Measurements from ENCODE around the gene WDR1. TPM values are rescaled to one million over a fixed set of nuclear protein-coding genes. Genes with fewer than 3 reads are reported as not detected.
A peak's percentile ranks its signal among the peaks of the same experiment; 100 is the strongest.
"Not testable (repeated sequence)": the region's sequence is repeated elsewhere in the genome, so short reads cannot be mapped to it uniquely, and the experiment has no call there.

Gene WDR1
- total RNA-seq, 3 donors from 2014 or later (not counting 1 experiment from before 2014, with no cell fraction given), result 411 to 477 (median 468) TPM

DNA sequence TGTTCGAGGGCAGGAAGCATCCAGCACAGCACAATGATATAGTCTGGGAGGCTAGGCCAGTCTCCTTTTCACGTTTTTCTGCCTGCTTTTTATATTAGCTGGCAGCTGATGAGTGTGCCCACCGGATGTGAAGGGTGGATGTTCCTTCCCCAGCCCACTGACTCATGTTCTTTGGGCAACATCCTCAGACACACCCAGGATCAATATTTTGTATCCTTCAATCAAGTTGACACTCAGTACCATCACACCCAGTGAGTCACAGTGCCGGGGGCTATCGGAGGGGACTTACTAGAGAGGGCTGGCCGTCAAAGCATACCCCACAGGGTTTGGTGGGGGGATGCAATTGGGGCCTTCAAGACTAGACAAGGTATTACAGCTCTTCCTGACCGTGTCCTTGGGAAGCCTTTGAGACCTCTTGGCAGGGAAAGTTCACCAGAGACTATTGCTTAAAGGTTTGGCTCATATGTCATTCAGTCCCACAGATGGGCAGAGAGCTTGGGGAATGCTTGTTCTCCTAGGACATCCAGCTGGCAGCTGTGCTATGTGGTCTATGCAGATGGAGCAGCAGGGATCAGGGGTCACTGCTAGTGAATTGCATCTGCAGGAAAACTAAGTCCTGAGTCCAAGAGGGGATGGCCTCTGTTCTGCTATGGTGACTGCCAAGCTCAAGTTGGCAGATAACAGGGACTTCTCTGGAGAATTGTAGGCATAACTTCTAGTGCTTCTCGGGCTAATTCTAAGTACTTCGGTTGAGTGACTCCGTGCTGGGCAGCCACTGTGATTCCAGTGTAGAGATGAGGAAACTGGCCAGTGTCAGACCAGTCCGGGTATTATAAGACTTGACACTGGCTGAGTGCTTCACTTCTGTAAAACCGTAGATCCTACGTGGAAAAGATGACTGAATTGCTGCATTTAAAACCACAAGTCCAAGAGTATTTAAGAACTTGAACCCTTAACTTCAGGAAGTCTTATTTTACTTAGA lies 12.9 kb upstream of the WDR1 start:
- DNase-seq, result no peak
- 87% methylated on average over 11 of the region's 13 CpGs for WGBS (ENCODE audit: insufficient coverage)
- Histone ChIP-seq H3K4me1 (ENCODE audit: control insufficient read depth, insufficient read depth, low read length) (peaks cover 5% of the 10 kb centered on the region), H3K4me3 (ENCODE audit: low read length) (no peak overlapping the region), H3K9me3 (ENCODE audit: control insufficient read depth, insufficient read depth, low read length) (no peaks in the 10 kb centered on the region), H3K27ac (ENCODE audit: low read length) (no peak overlapping the region), H3K36me3 (ENCODE audit: control insufficient read depth, insufficient read depth, low read length) (no peaks in the 10 kb centered on the region), H3K27me3 (ENCODE audit: control insufficient read depth, insufficient read depth, low read length) (no peaks in the 10 kb centered on the region)
- no peak overlapping the region for H3K27ac Mint-ChIP-seq
- peaks cover 0 to 3% of the 10 kb centered on the region in 2 donors for H3K4me1 Mint-ChIP-seq
- intact Hi-C loops (cut with micrococcal nuclease), result no loop called here
- no peak for TF ChIP-seq CTCF (IDR thresholded peaks at IDR 0.05)
- H3K9me3 Mint-ChIP-seq, result no peaks in the 10 kb centered on the region
- ATAC-seq, result no peak
- H3K27me3 Mint-ChIP-seq (ENCODE audit: low read depth in 2 of 2), result peaks cover 0 to 3% of the 10 kb centered on the region in 2 donors
- H3K4me3 Mint-ChIP-seq, result no peak overlapping the region
- no peaks in the 10 kb centered on the region for H3K36me3 Mint-ChIP-seq

DNA sequence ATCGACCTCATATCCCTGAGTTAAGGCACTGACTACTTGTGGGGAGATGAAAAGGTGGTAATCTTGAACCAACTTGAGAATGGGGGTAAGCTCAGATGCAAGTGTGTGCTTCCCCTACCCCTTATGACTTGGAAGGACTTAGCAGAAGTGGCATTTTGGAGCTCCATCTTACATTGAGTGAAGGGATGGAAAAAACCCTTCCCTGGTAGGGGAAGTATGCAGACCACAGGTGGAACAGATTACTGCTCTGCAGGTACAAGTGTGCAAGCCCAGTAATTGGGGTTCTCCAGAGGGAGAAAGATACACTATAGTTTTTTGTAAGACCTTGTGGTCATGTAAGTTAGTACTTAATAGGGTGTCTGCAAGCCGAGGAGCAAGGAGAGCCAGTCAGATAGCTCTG lies 12.2 kb upstream of the WDR1 start:
- H3K36me3 ChIP-seq (ENCODE audit: control insufficient read depth, insufficient read depth, low read length), result no peaks in the 10 kb centered on the region
- Mint-ChIP-seq H3K9me3 (no peaks in the 10 kb centered on the region), H3K36me3 (no peaks in the 10 kb centered on the region), H3K4me1 (peaks cover 6 to 11% of the 10 kb centered on the region in 2 donors), H3K27me3 (ENCODE audit: low read depth in 2 of 2) (peaks cover 0 to 3% of the 10 kb centered on the region in 2 donors), H3K27ac (no peak overlapping the region), H3K4me3 (no peak overlapping the region)
- 91% methylated on average over 2 of the region's 2 CpGs for WGBS (ENCODE audit: insufficient coverage)
- no peak overlapping the region for H3K27ac ChIP-seq (ENCODE audit: low read length)
- TF ChIP-seq CTCF (IDR thresholded peaks at IDR 0.05), result no peak
- DNase-seq (no peak), ATAC-seq (no peak)
- intact Hi-C loops (cut with micrococcal nuclease), result no loop called here
- peaks cover 12% of the 10 kb centered on the region for H3K4me1 ChIP-seq (ENCODE audit: control insufficient read depth, insufficient read depth, low read length)
- no peak overlapping the region for H3K4me3 ChIP-seq (ENCODE audit: low read length)
- H3K9me3 ChIP-seq (ENCODE audit: control insufficient read depth, insufficient read depth, low read length), result no peaks in the 10 kb centered on the region
- no peaks in the 10 kb centered on the region for H3K27me3 ChIP-seq (ENCODE audit: control insufficient read depth, insufficient read depth, low read length)

DNA sequence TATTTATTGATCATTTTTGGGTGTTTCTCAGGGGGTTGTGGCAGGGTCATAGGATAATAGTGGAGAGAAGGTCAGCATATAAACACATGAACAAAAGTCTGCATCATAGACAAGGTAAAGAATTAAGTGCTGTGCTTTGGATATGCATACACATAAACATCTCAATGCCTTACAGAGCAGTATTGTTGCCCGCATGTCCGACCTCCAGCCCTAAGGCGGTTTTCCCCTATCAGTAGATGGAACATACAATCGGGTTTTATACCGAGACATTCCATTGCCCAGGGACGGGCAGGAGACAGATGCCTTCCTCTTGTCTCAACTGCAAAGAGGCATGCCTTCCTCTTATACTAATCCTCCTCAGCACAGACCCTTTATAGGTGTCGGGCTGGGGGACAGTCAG lies 10.9 kb upstream of the WDR1 start:
- peaks cover 20% of the 10 kb centered on the region for H3K4me1 ChIP-seq (ENCODE audit: control insufficient read depth, insufficient read depth, low read length)
- H3K4me3 ChIP-seq (ENCODE audit: low read length); H3K27me3 Mint-ChIP-seq (ENCODE audit: low read depth in 2 of 2); H3K4me3 Mint-ChIP-seq; H3K36me3 Mint-ChIP-seq; H3K36me3 ChIP-seq (ENCODE audit: control insufficient read depth, insufficient read depth, low read length); H3K27me3 ChIP-seq (ENCODE audit: control insufficient read depth, insufficient read depth, low read length); H3K9me3 ChIP-seq (ENCODE audit: control insufficient read depth, insufficient read depth, low read length); ATAC-seq; H3K9me3 Mint-ChIP-seq; H3K27ac Mint-ChIP-seq; intact Hi-C loops (cut with micrococcal nuclease); H3K27ac ChIP-seq (ENCODE audit: low read length); DNase-seq: not testable (repeated sequence)
- 97% methylated on average over 7 of the region's 7 CpGs for WGBS (ENCODE audit: insufficient coverage)
- H3K4me1 Mint-ChIP-seq, result peaks cover 9 to 13% of the 10 kb centered on the region in 2 donors

DNA sequence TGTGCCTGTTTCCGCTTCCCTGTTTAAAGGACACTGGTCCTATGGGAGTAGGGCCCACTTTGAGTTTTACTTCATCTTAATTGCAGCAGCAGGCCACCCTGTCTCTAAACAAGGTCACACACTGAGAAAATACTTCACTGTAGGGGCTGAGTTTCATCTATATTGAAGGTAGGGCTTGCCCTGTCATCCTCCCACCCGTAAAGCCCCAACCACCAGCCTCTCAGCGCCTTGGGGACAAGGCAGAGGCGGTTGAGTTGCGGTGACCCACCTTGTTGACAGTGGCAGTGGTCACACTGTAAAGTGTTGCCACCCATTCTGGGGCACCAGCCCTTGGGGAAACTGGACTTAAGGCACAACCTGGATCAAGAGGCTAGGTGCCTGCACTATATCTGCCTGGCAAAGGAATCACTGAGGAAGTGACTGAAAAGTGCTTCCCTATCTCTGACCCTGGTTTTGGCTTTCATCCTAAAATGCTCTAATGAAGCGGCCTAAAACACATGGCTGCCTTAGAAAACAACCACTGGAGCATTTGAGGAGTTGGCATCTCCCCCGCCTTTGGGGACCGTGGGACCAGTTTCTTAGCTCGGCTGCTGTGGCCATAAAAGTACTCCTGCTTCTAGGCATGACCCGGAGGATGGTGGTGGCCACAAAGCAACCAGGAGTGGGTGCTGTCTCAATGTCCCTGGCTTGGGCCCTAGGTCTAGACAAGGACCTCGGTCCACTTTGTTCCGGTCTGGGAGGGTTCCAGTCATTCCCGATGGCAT lies 7.8 kb upstream of the WDR1 start:
- peaks cover 0 to 3% of the 10 kb centered on the region in 2 donors for H3K27me3 Mint-ChIP-seq (ENCODE audit: low read depth in 2 of 2)
- no peaks in the 10 kb centered on the region for H3K9me3 Mint-ChIP-seq
- ATAC-seq, result peak in 2 of 3 donors; percentile 64 to 66
- H3K4me3 Mint-ChIP-seq, result no peak overlapping the region
- peak overlapping the region in 1 of 2 donors; percentile 62 for H3K27ac Mint-ChIP-seq
- no peak overlapping the region for H3K4me3 ChIP-seq (ENCODE audit: low read length)
- H3K36me3 ChIP-seq (ENCODE audit: control insufficient read depth, insufficient read depth, low read length), result no peaks in the 10 kb centered on the region
- no peaks in the 10 kb centered on the region for H3K27me3 ChIP-seq (ENCODE audit: control insufficient read depth, insufficient read depth, low read length)
- peaks cover 20% of the 10 kb centered on the region for H3K4me1 ChIP-seq (ENCODE audit: control insufficient read depth, insufficient read depth, low read length)
- peaks cover 9 to 13% of the 10 kb centered on the region in 2 donors for H3K4me1 Mint-ChIP-seq
- TF ChIP-seq CTCF (IDR thresholded peaks at IDR 0.05), result no peak
- no peak overlapping the region for H3K27ac ChIP-seq (ENCODE audit: low read length)
- WGBS (ENCODE audit: insufficient coverage), result 69% methylated on average over 12 of the region's 13 CpGs
- H3K9me3 ChIP-seq (ENCODE audit: control insufficient read depth, insufficient read depth, low read length), result no peaks in the 10 kb centered on the region
- no peaks in the 10 kb centered on the region for H3K36me3 Mint-ChIP-seq
- no peak for DNase-seq
- intact Hi-C loops (cut with micrococcal nuclease), result no loop called here

All from natural killer cell (primary cell).